HepG2 (cell line): ENCODE results near the gene TPD52L2. TPM values are rescaled to one million over a fixed set of nuclear protein-coding genes. Genes with fewer than 3 reads are reported as not detected.

Experiments used
- ATAD3A ChIP-seq: sonication (generic); formaldehyde crosslinking; IDR thresholded peaks from 2 replicates; pipeline ENCODE4 v1.4.0; 2020; ENCODE audit warnings: missing genetic modification reagents
- BHLHE40 ChIP-seq: IDR thresholded peaks from 2 replicates; pipeline ENCODE4 v1.6.1; 2011; ENCODE audit warnings: low read length, improper control_type of control experiment
- CCAR2 ChIP-seq: fragments of 200-400 bp; formaldehyde crosslinking; optimal IDR thresholded peaks from 2 replicates; pipeline ENCODE3; 2018; ENCODE audit warnings: low read depth, mild to moderate bottlenecking, low read length, moderate library complexity
- GZF1 ChIP-seq: sonication (generic); formaldehyde crosslinking; IDR thresholded peaks from 2 replicates; pipeline ENCODE4 v1.5.1; 2020; ENCODE audit warnings: mild to moderate bottlenecking, missing genetic modification reagents
- HMGA1 ChIP-seq: sonication (generic); formaldehyde crosslinking; conservative IDR thresholded peaks from 2 replicates; pipeline ENCODE4 v1.4.0; 2020; ENCODE audit warnings: missing genetic modification reagents
- LCORL ChIP-seq, 2 experiments: fragments of 450-650 bp in 1 of 2; sonication (generic) in 1 of 2; formaldehyde crosslinking in 1 of 2; IDR thresholded peaks; 2 replicates each; pipeline versions ENCODE4 v1.5.0 to v1.6.1; 2017 to 2020; ENCODE audit warnings: antibody characterized with exemption in 1 of 2, missing genetic modification reagents in 1 of 2
- MEIS2 ChIP-seq: sonication (generic); formaldehyde crosslinking; IDR thresholded peaks from 2 replicates; pipeline ENCODE4 v1.9.0; 2021; ENCODE audit warnings: mild to moderate bottlenecking, missing genetic modification reagents
- MIER2 ChIP-seq: IDR thresholded peaks from 2 replicates; pipeline ENCODE4 v1.6.1; 2016; ENCODE audit warnings: missing biosample characterization, missing genetic modification reagents
- REST ChIP-seq, 2 experiments: IDR thresholded peaks; 2 replicates each; pipeline ENCODE4 v1.6.1; 2011 to 2012; ENCODE audit warnings: low read length in 2 of 2, borderline replicate concordance in 1 of 2, low read depth in 1 of 2, mild to moderate bottlenecking in 1 of 2, moderate library complexity in 1 of 2
- RXRB ChIP-seq: IDR thresholded peaks from 2 replicates; pipeline ENCODE4 v1.6.1; 2016; ENCODE audit warnings: borderline replicate concordance, missing genetic modification reagents, missing compliant biosample characterization
- TAF1 ChIP-seq: sonication (generic); formaldehyde crosslinking; IDR thresholded peaks from 2 replicates; pipeline ENCODE4 v1.4.0; 2020; ENCODE audit warnings: missing genetic modification reagents
- WIZ ChIP-seq: sonication (generic); formaldehyde crosslinking; IDR thresholded peaks from 2 replicates; pipeline ENCODE4 v1.5.1; 2020; ENCODE audit warnings: mild to moderate bottlenecking, missing genetic modification reagents
- ZFP41 ChIP-seq: sonication (generic); formaldehyde crosslinking; IDR thresholded peaks from 2 replicates; pipeline ENCODE4 v1.4.0; 2020; ENCODE audit warnings: mild to moderate bottlenecking, missing genetic modification reagents, borderline replicate concordance
- ZFP62 ChIP-seq: sonication (generic); formaldehyde crosslinking; IDR thresholded peaks from 2 replicates; pipeline ENCODE4 v1.4.0; 2020; ENCODE audit warnings: missing genetic modification reagents
- ZNF234 ChIP-seq: sonication (generic); formaldehyde crosslinking; conservative IDR thresholded peaks from 2 replicates; pipeline ENCODE4 v1.5.1; 2020; ENCODE audit warnings: mild to moderate bottlenecking, missing genetic modification reagents
- ZNF296 ChIP-seq: sonication (generic); formaldehyde crosslinking; conservative IDR thresholded peaks from 2 replicates; pipeline ENCODE4 v1.5.0; 2020; ENCODE audit warnings: mild to moderate bottlenecking, missing genetic modification reagents
- ZNF563 ChIP-seq: sonication (generic); formaldehyde crosslinking; IDR thresholded peaks from 2 replicates; pipeline ENCODE4 v1.8.0; 2022; ENCODE audit warnings: mild to moderate bottlenecking, moderate library complexity, missing genetic modification reagents
- ZNF605 ChIP-seq: sonication (generic); formaldehyde crosslinking; IDR thresholded peaks from 2 replicates; pipeline ENCODE4 v1.8.0; 2022; ENCODE audit warnings: mild to moderate bottlenecking, missing genetic modification reagents
- ZNF670 ChIP-seq: sonication (generic); formaldehyde crosslinking; IDR thresholded peaks from 2 replicates; pipeline ENCODE4 v1.8.0; 2022; ENCODE audit warnings: mild to moderate bottlenecking, missing genetic modification reagents, borderline replicate concordance
- ZSCAN25 ChIP-seq: sonication (generic); formaldehyde crosslinking; IDR thresholded peaks from 2 replicates; pipeline ENCODE4 v1.8.0; 2022; ENCODE audit warnings: mild to moderate bottlenecking, missing genetic modification reagents
- polyA plus RNA-seq, 8 experiments: library from polyadenylated mRNA; depleted of rRNA in 3 of 8; stranded (reverse) in 7 of 8; unstranded in 1 of 8; fragments of >200 nt; fragmentation: Illumina TruSeq in 4 of 8; extraction: Trizol in 4 of 8; gene quantifications; 2 replicates each; pipeline versions ENCODE4 v1.2.1 to v1.2.3, GENCODE V29; 2011 to 2016; ENCODE audit warnings: low read depth in 4 of 8, missing spikeins in 1 of 8, mixed read lengths in 1 of 8; ENCODE audit not compliant: insufficient read depth in 1 of 8
- total RNA-seq, 5 experiments: library from RNA; depleted of rRNA; stranded (reverse); fragments of >200 nt; fragmentation: Illumina TruSeq; extraction: Trizol; gene quantifications; 2 replicates each; pipeline ENCODE4 v1.2.3, GENCODE V29; 2016; ENCODE audit warnings: low read depth in 1 of 5
- TF ChIP-seq, protein P1 (sequence below): sonication (generic); formaldehyde crosslinking; IDR thresholded peaks from 2 replicates; pipeline ENCODE4 v1.5.0; 2020; ENCODE audit warnings: missing genetic modification reagents
- TF ChIP-seq, protein P2 (sequence below): sonication (generic); formaldehyde crosslinking; conservative IDR thresholded peaks from 2 replicates; pipeline ENCODE4 v1.4.0; 2020; ENCODE audit warnings: missing genetic modification reagents
- TF ChIP-seq, protein P3 (sequence below): sonication (generic); formaldehyde crosslinking; IDR thresholded peaks from 2 replicates; pipeline ENCODE4 v1.4.0; 2020; ENCODE audit warnings: missing genetic modification reagents

Gene TPD52L2
- total and polyA plus RNA-seq, 2 of the 13 experiments (the other 11 are each of a cell fraction or from before 2014, with no cell fraction given): 156 to 184 TPM

DNA sequence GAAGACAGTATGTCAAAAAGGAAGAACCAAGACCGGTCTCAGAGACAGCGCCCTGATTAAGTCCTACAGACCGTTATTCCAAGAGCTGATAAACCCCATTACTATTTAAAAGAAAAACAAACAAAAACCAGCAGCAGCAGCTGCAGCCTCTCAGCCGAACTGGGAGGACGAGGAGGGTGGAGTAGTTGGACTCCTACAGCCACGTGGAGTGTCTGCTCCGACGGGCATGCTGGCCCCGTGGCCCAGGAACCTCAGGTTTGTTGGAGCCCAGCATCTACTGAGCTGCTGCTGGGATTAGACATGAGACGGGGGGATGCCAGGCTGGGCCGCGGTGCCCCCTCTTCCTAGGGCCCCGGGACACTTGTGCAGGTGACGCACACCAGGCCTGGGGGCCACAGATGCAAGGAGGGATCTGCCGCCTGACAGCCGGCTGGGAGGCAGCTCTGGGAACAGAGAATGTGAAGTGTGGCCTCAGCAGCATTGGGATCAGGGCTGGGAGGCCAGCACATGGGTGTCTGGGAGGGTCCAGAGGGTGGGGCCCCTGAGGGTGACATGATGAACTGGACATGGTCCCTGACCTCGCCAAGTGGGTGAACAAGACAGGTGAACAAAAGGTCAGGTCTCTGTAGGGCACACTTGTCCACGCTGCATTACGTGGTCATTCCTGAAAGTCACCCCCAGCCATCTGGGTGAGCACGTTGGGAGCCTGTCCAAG, 31.1 kb upstream of the TPD52L2 start (continued):
- TF ChIP-seq ZNF296 (CRISPR knock-in tag) (no peak), ZNF670 (no peak), MIER2 (no peak), WIZ (CRISPR knock-in tag) (no peak), ZNF563 (CRISPR knock-in tag) (no peak), ZFP41 (no peak), ZFP62 (CRISPR knock-in tag) (0 out of 2 replicates have a peak, but pooled peaks have one; percentile 21), CCAR2 (no peak), LCORL (IDR thresholded peaks at IDR 0.05) (no peak), LCORL (CRISPR knock-in tag; IDR thresholded peaks at IDR 0.05) (no peak), RXRB (no peak), BHLHE40 (no peak), GZF1 (CRISPR knock-in tag) (no peak), TAF1 (no peak), ZNF605 (CRISPR knock-in tag) (no peak), ZSCAN25 (CRISPR knock-in tag) (no peak), REST (IDR thresholded peaks at IDR 0.05; ENCODE audit: borderline replicate concordance in 1 of 2, low read depth in 1 of 2, low read length in 2 of 2) (no peak), ATAD3A (CRISPR knock-in tag) (no peak), MEIS2 (CRISPR knock-in tag) (no peak), ZNF234 (CRISPR knock-in tag) (no peak), HMGA1 (CRISPR knock-in tag) (no peak)
- TF ChIP-seq, protein P1, sequence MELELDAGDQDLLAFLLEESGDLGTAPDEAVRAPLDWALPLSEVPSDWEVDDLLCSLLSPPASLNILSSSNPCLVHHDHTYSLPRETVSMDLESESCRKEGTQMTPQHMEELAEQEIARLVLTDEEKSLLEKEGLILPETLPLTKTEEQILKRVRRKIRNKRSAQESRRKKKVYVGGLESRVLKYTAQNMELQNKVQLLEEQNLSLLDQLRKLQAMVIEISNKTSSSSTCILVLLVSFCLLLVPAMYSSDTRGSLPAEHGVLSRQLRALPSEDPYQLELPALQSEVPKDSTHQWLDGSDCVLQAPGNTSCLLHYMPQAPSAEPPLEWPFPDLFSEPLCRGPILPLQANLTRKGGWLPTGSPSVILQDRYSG (CRISPR knock-in tag): no peak
- TF ChIP-seq, protein P2, sequence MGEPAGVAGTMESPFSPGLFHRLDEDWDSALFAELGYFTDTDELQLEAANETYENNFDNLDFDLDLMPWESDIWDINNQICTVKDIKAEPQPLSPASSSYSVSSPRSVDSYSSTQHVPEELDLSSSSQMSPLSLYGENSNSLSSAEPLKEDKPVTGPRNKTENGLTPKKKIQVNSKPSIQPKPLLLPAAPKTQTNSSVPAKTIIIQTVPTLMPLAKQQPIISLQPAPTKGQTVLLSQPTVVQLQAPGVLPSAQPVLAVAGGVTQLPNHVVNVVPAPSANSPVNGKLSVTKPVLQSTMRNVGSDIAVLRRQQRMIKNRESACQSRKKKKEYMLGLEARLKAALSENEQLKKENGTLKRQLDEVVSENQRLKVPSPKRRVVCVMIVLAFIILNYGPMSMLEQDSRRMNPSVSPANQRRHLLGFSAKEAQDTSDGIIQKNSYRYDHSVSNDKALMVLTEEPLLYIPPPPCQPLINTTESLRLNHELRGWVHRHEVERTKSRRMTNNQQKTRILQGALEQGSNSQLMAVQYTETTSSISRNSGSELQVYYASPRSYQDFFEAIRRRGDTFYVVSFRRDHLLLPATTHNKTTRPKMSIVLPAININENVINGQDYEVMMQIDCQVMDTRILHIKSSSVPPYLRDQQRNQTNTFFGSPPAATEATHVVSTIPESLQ (CRISPR knock-in tag): no peak
- TF ChIP-seq, protein P3, sequence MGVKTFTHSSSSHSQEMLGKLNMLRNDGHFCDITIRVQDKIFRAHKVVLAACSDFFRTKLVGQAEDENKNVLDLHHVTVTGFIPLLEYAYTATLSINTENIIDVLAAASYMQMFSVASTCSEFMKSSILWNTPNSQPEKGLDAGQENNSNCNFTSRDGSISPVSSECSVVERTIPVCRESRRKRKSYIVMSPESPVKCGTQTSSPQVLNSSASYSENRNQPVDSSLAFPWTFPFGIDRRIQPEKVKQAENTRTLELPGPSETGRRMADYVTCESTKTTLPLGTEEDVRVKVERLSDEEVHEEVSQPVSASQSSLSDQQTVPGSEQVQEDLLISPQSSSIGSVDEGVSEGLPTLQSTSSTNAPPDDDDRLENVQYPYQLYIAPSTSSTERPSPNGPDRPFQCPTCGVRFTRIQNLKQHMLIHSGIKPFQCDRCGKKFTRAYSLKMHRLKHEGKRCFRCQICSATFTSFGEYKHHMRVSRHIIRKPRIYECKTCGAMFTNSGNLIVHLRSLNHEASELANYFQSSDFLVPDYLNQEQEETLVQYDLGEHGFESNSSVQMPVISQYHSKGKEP (CRISPR knock-in tag): no peak
